ENCODE data around the gene SLC9A9.

DNA sequence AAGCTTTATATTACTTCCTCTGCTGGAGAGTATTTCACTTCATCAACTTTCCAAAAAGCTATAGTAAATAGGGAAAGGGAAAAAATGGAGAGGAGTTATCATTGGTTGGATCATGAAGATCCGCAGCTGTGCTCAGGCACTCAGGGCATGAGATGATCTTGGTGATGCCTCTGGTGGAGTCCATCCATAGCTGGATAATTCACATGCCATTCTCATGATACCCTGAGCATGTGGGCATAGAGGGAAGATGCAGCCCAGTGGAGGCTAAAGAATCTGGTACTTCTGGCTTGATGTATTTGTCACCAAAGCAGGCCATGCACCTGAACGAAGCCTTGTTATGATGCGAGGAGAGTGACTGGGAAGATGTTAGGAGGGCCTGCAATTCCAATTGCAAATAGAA is 578.5 kb downstream of the SLC9A9 start:
- no peak for TF ChIP-seq GLIS3 (CRISPR knock-in tag; IDR thresholded peaks at IDR 0.05)
- no peak for TF ChIP-seq ZFP30 (CRISPR knock-in tag; IDR thresholded peaks at IDR 0.05)
- TF ChIP-seq ZFP3 (CRISPR knock-in tag; IDR thresholded peaks at IDR 0.05), result no peak
- TF ChIP-seq SNAI2 (CRISPR knock-in tag; IDR thresholded peaks at IDR 0.05), result no peak
- no peak for TF ChIP-seq ISL1 (CRISPR knock-in tag; IDR thresholded peaks at IDR 0.05)
- TF ChIP-seq PPARA (CRISPR knock-in tag; IDR thresholded peaks at IDR 0.05; ENCODE audit: borderline replicate concordance), result no peak
- TF ChIP-seq, protein P1, sequence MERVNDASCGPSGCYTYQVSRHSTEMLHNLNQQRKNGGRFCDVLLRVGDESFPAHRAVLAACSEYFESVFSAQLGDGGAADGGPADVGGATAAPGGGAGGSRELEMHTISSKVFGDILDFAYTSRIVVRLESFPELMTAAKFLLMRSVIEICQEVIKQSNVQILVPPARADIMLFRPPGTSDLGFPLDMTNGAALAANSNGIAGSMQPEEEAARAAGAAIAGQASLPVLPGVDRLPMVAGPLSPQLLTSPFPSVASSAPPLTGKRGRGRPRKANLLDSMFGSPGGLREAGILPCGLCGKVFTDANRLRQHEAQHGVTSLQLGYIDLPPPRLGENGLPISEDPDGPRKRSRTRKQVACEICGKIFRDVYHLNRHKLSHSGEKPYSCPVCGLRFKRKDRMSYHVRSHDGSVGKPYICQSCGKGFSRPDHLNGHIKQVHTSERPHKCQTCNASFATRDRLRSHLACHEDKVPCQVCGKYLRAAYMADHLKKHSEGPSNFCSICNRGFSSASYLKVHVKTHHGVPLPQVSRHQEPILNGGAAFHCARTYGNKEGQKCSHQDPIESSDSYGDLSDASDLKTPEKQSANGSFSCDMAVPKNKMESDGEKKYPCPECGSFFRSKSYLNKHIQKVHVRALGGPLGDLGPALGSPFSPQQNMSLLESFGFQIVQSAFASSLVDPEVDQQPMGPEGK (CRISPR knock-in tag; IDR thresholded peaks at IDR 0.05; ENCODE audit: borderline replicate concordance), result no peak
- TF ChIP-seq, protein P2, sequence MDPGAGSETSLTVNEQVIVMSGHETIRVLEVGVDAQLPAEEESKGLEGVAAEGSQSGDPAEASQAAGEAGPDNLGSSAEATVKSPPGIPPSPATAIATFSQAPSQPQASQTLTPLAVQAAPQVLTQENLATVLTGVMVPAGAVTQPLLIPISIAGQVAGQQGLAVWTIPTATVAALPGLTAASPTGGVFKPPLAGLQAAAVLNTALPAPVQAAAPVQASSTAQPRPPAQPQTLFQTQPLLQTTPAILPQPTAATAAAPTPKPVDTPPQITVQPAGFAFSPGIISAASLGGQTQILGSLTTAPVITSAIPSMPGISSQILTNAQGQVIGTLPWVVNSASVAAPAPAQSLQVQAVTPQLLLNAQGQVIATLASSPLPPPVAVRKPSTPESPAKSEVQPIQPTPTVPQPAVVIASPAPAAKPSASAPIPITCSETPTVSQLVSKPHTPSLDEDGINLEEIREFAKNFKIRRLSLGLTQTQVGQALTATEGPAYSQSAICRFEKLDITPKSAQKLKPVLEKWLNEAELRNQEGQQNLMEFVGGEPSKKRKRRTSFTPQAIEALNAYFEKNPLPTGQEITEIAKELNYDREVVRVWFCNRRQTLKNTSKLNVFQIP (CRISPR knock-in tag; IDR thresholded peaks at IDR 0.05; ENCODE audit: borderline replicate concordance, low read depth), result no peak
- no peak for TF ChIP-seq BACH2 (CRISPR knock-in tag; IDR thresholded peaks at IDR 0.05; ENCODE audit: borderline replicate concordance)
